ES-I3 (cell line): Measurements from ENCODE around the gene IRF4.

Experiments used
- H3K36me3 ChIP-seq: 2 replicates; pipeline ENCODE4 v1.6.1; 2013; ENCODE audit warnings: mild to moderate bottlenecking, low read length, control low read depth, moderate library complexity; ENCODE audit not compliant: insufficient read depth
- H3K4me1 ChIP-seq: 2 replicates; pipeline ENCODE4 v1.6.1; 2013; ENCODE audit warnings: mild to moderate bottlenecking, control low read depth, low read length; ENCODE audit not compliant: insufficient read depth
- H3K9ac ChIP-seq: 2 replicates; pipeline ENCODE4 v1.6.1; 2013; ENCODE audit warnings: low read depth, mild to moderate bottlenecking, low read length, moderate library complexity
- H3K9me3 ChIP-seq: 2 replicates; pipeline ENCODE4 v1.6.1; 2013; ENCODE audit warnings: mild to moderate bottlenecking, low read length, moderate library complexity; ENCODE audit not compliant: control insufficient read depth, insufficient read depth

The IRF4 gene

DNA sequence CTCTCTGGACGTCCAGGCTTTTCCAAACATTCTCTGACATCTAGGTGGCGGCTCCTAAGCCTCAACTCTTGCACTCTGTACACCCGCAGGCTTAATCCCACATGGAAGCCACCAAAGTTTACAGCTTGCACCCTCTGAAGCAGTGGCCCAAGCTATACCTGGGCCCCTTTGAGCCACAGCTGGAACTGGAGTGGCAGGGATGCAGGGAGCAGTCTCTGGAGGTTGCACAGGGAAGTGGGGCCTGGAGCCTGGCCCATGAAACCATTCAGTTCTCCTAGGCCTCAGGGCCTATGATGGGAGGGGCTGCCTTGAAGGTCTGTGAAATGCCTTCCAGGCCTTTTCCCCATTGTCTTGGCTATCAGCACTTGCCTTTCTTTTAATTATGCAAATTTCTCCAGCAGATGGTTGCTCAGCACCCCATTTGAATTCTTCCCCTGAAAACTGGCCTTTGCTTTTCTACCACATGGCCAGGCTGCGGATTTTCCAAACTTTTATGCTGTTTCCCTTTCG lies 64.9 kb downstream of the IRF4 start:
- Histone ChIP-seq H3K9me3 (no peaks in the 10 kb centered on the region; the same call in 1 of the 2 replicates), H3K9ac (no peak overlapping the region), H3K4me1 (peaks cover 6% of the 10 kb centered on the region; the same call in 1 of the 2 replicates), H3K36me3 (no peaks in the 10 kb centered on the region)

DNA sequence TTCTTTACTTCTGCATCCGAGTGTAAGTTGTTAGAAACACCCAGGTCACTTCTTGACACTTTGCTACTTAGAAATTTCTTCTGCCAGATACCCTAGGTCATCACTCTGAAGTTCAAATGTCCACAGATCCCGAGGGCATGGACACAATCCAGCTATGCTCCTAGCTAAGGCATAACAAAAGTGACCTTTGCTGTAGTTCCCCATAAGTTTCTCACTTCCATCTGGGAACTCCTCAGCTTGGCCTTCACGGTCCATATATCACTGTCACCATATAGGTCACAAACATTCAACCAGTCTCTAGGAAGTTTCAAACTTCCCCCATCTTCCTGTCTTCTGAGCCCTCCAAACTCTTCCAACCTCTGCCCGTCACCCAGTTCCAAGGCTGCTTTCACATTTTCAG lies 65.3 kb downstream of the IRF4 start:
- Histone ChIP-seq H3K36me3 (no peaks in the 10 kb centered on the region), H3K9ac (no peak overlapping the region), H3K9me3 (no peaks in the 10 kb centered on the region; the same call in 1 of the 2 replicates), H3K4me1 (peaks cover 6% of the 10 kb centered on the region; the same call in 1 of the 2 replicates)
